Neuronal stem cell (in vitro differentiated cells): ENCODE measurements around the gene VEGFD.
"Not testable (repeated sequence)": the region's sequence is repeated elsewhere in the genome, so short reads cannot be mapped to it uniquely, and the experiment has no call there.

Experiments used
- DNase-seq: peaks from one replicate; pipeline ENCODE4 v3.0.0-alpha.2; 2013; ENCODE audit warnings: low spot score
- H2AFZ ChIP-seq: one replicate; pipeline ENCODE4 v1.6.1; 2013; ENCODE audit warnings: mild to moderate bottlenecking, low read length, inconsistent platforms
- H2AK5ac ChIP-seq: 2 replicates; pipeline ENCODE4 v1.6.1; 2013; ENCODE audit warnings: low read depth, mild to moderate bottlenecking, inconsistent platforms, low read length, moderate library complexity, mixed read lengths
- H2BK120ac ChIP-seq: 2 replicates; pipeline ENCODE4 v1.6.1; 2013; ENCODE audit warnings: low read depth, mild to moderate bottlenecking, inconsistent platforms, low read length, moderate library complexity, mixed read lengths
- H2BK12ac ChIP-seq: one replicate; pipeline ENCODE4 v1.6.1; 2013; ENCODE audit warnings: low read length, inconsistent platforms
- H2BK15ac ChIP-seq: 2 replicates; pipeline ENCODE4 v1.6.1; 2013; ENCODE audit warnings: mild to moderate bottlenecking, low read length, inconsistent platforms, mixed read lengths
- H2BK5ac ChIP-seq: one replicate; pipeline ENCODE4 v1.6.1; 2013; ENCODE audit warnings: inconsistent platforms, mild to moderate bottlenecking, low read length, moderate library complexity
- H3K14ac ChIP-seq: one replicate; pipeline ENCODE4 v1.6.1; 2013; ENCODE audit warnings: low read length, inconsistent platforms
- H3K18ac ChIP-seq: 2 replicates; pipeline ENCODE4 v1.6.1; 2013; ENCODE audit warnings: low read length, inconsistent platforms
- H3K23ac ChIP-seq: 2 replicates; pipeline ENCODE4 v1.6.1; 2013; ENCODE audit warnings: low read depth, mild to moderate bottlenecking, mixed read lengths, low read length, inconsistent platforms; ENCODE audit not compliant: poor library complexity
- H3K27ac ChIP-seq: replicated peaks from 3 replicates; pipeline ENCODE4 v1.5.1; 2013; ENCODE audit warnings: low read length, inconsistent platforms
- H3K27me3 ChIP-seq, 3 experiments: 2 replicates each; pipeline ENCODE4 v1.6.1; 2013; ENCODE audit warnings: low read length in 3 of 3, mild to moderate bottlenecking in 2 of 3, inconsistent platforms in 1 of 3, low read depth in 1 of 3, mixed read lengths in 1 of 3, moderate library complexity in 1 of 3; ENCODE audit not compliant: control insufficient read depth in 3 of 3, insufficient read depth in 3 of 3
- H3K36me3 ChIP-seq, 2 donors: replicated peaks in 1 of 2; 2 replicates each; pipeline ENCODE4 v1.6.1; 2013; ENCODE audit warnings: low read length in 2 of 2; ENCODE audit not compliant: control insufficient read depth in 2 of 2, insufficient read depth in 2 of 2
- H3K4ac ChIP-seq: 2 replicates; pipeline ENCODE4 v1.6.1; 2013; ENCODE audit warnings: inconsistent platforms, mild to moderate bottlenecking, low read length, moderate library complexity
- H3K4me1 ChIP-seq, 2 donors: 1 replicate in 1 of 2; 2 replicates in 1 of 2; pipeline ENCODE4 v1.6.1; 2013; ENCODE audit warnings: low read length in 2 of 2, low read depth in 1 of 2; ENCODE audit not compliant: control insufficient read depth in 2 of 2, insufficient read depth in 1 of 2
- H3K4me2 ChIP-seq: one replicate; pipeline ENCODE4 v1.6.1; 2013; ENCODE audit warnings: mild to moderate bottlenecking, low read length, inconsistent platforms; ENCODE audit not compliant: insufficient read depth, poor library complexity, severe bottlenecking
- H3K4me3 ChIP-seq, 2 donors: 2 replicates each; pipeline ENCODE4 v1.5.1; 2013; ENCODE audit warnings: low read length in 2 of 2, mild to moderate bottlenecking in 2 of 2, inconsistent platforms in 1 of 2, moderate library complexity in 1 of 2
- H3K79me1 ChIP-seq: one replicate; pipeline ENCODE4 v1.6.1; 2013; ENCODE audit warnings: low read depth, mild to moderate bottlenecking, inconsistent platforms, low read length, moderate library complexity
- H3K9ac ChIP-seq: one replicate; pipeline ENCODE4 v1.6.1; 2013; ENCODE audit warnings: mild to moderate bottlenecking, low read depth, low read length, inconsistent platforms; ENCODE audit not compliant: poor library complexity
- H3K9me3 ChIP-seq, 2 donors: replicated peaks in 1 of 2; 2 replicates each; pipeline versions ENCODE3 to v1.6.1; 2013; ENCODE audit warnings: low read length in 2 of 2, mild to moderate bottlenecking in 2 of 2, inconsistent platforms in 1 of 2, low read depth in 1 of 2, mixed read lengths in 1 of 2, moderate library complexity in 1 of 2; ENCODE audit not compliant: control insufficient read depth in 2 of 2, insufficient read depth in 1 of 2
- H4K8ac ChIP-seq: one replicate; pipeline ENCODE4 v1.6.1; 2013; ENCODE audit warnings: low read depth, mild to moderate bottlenecking, inconsistent platforms, low read length, moderate library complexity
- H4K91ac ChIP-seq: one replicate; pipeline ENCODE4 v1.6.1; 2013; ENCODE audit warnings: low read length, low read depth, mild to moderate bottlenecking, inconsistent platforms; ENCODE audit not compliant: poor library complexity
- WGBS, 2 donors: extraction: QIAGEN DNeasy Blood & Tissue Kit; methylation state at CpG; one replicate each; pipeline ENCODE4 v1.1.7; 2013; ENCODE audit warnings: missing lambda C conversion rate in 2 of 2, mixed read lengths in 1 of 2; ENCODE audit not compliant: insufficient read length in 2 of 2, insufficient replicate concordance in 1 of 2; ENCODE audit errors: extremely low coverage in 2 of 2; 5-methylcytosine and 5-hydroxymethylcytosine counted together

VEGFD gene

GRCh38 chrX:15305899-15306298 lies 78.3 kb downstream of the VEGFD start:
- not testable (repeated sequence) for H3K27ac ChIP-seq, DNase-seq, H3K4me2 ChIP-seq, H3K4me1 ChIP-seq, H3K9ac ChIP-seq, H3K14ac ChIP-seq, H2BK12ac ChIP-seq, H3K79me1 ChIP-seq, H3K4me3 ChIP-seq, H2AFZ ChIP-seq, H2AK5ac ChIP-seq, H3K9me3 ChIP-seq, H3K36me3 ChIP-seq, H2BK120ac ChIP-seq, H4K91ac ChIP-seq, H4K8ac ChIP-seq, H2BK5ac ChIP-seq, H3K4ac ChIP-seq, H3K23ac ChIP-seq, H3K18ac ChIP-seq, H2BK15ac ChIP-seq
- peaks cover 0 to 35% (median 0%) of the 10 kb centered on the region in 3 experiments for H3K27me3 ChIP-seq
- WGBS, 2 donors, result no CpG with 5 or more reads among the region's 3 CpGs

DNA sequence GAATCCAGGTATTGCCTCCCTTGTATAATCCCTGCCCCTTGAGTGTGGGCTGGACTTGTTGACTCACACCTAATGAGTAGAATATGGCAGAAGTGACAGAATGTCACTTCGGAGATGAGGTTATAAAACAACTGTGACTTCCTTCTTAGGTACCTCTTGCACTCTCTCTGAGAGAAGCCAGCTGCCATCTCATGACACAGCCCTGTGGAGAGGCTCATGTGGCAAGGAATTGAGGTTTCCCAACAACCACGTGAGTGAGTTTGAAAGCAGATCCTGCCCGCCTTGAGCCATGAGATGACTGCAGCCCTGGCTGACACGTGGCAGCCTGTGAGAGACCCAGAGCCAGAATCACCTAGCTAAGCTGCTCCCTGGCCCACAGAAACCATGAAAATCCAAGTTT lies 82.3 kb downstream of the VEGFD start:
- Histone ChIP-seq H3K18ac (no peak overlapping the region), H2AK5ac (no peak overlapping the region), H3K4me3 (no peak overlapping the region), H3K4ac (no peak overlapping the region), H2BK120ac (no peak overlapping the region), H2BK12ac (no peak overlapping the region), H4K8ac (no peak overlapping the region), H3K79me1 (no peaks in the 10 kb centered on the region), H4K91ac (no peak overlapping the region), H3K27ac (no peak overlapping the region), H3K36me3 (no peaks in the 10 kb centered on the region), H2AFZ (peak overlapping the region; percentile 5), H3K4me2 (no peak overlapping the region), H3K23ac (no peak overlapping the region), H3K9ac (no peak overlapping the region), H3K27me3 (peaks cover 0 to 29% (median 0%) of the 10 kb centered on the region in 3 experiments), H3K4me1 (no peaks in the 10 kb centered on the region), H3K14ac (no peak overlapping the region), H2BK5ac (no peak overlapping the region), H3K9me3 (no peaks in the 10 kb centered on the region), H2BK15ac (no peak overlapping the region)
- no peak for DNase-seq
- no CpG with 5 or more reads among the region's 4 CpGs for WGBS, 2 donors

- H3K14ac ChIP-seq, result no peak overlapping the region
- H2BK5ac ChIP-seq, result no peak overlapping the region
- no peak overlapping the region for H3K4me2 ChIP-seq
- H2BK120ac ChIP-seq, result no peak overlapping the region
- H3K4ac ChIP-seq, result no peak overlapping the region
- no peak overlapping the region for H3K4me3 ChIP-seq
- no peak overlapping the region for H2AK5ac ChIP-seq
- H3K9me3 ChIP-seq, result no peaks in the 10 kb centered on the region
- peak; percentile 0 for DNase-seq
- no peak overlapping the region for H2AFZ ChIP-seq
- no peak overlapping the region for H3K23ac ChIP-seq
- H3K18ac ChIP-seq, result no peak overlapping the region
- H3K9ac ChIP-seq, result no peak overlapping the region
- H3K36me3 ChIP-seq, result no peaks in the 10 kb centered on the region
- H3K4me1 ChIP-seq, result no peaks in the 10 kb centered on the region
- no CpG with 5 or more reads among the region's 4 CpGs for WGBS, 2 donors
- H3K79me1 ChIP-seq, result no peaks in the 10 kb centered on the region
- no peak overlapping the region for H2BK12ac ChIP-seq
- H4K91ac ChIP-seq, result no peak overlapping the region
- peaks cover 0 to 24% (median 0%) of the 10 kb centered on the region in 3 experiments for H3K27me3 ChIP-seq
- no peak overlapping the region for H3K27ac ChIP-seq
- no peak overlapping the region for H2BK15ac ChIP-seq
- H4K8ac ChIP-seq, result no peak overlapping the region
These were observed 84.0 kb downstream of the VEGFD start for GRCh38 chrX:15299941-15300851.

- H2BK5ac ChIP-seq, result no peak overlapping the region
- H4K8ac ChIP-seq, result no peak overlapping the region
- H3K27me3 ChIP-seq, result peaks cover 0 to 15% (median 0%) of the 10 kb centered on the region in 3 experiments
- no peak overlapping the region for H4K91ac ChIP-seq
- no peak overlapping the region for H3K23ac ChIP-seq
- DNase-seq, result no peak
- no peak overlapping the region for H3K9ac ChIP-seq
- no peak overlapping the region for H3K27ac ChIP-seq
- H2AK5ac ChIP-seq, result no peak overlapping the region
- H2BK120ac ChIP-seq, result no peak overlapping the region
- H2BK15ac ChIP-seq, result no peak overlapping the region
- H3K4me1 ChIP-seq, result no peaks in the 10 kb centered on the region
- H3K79me1 ChIP-seq, result no peaks in the 10 kb centered on the region
- WGBS, 2 donors, result no CpG with 5 or more reads among the region's 3 CpGs
- no peak overlapping the region for H3K14ac ChIP-seq
- no peaks in the 10 kb centered on the region for H3K9me3 ChIP-seq
- no peak overlapping the region for H3K4ac ChIP-seq
- no peak overlapping the region for H3K4me3 ChIP-seq
- H2AFZ ChIP-seq, result peak overlapping the region; percentile 42
- H3K36me3 ChIP-seq, result no peaks in the 10 kb centered on the region
- no peak overlapping the region for H3K4me2 ChIP-seq
- no peak overlapping the region for H2BK12ac ChIP-seq
- no peak overlapping the region for H3K18ac ChIP-seq
These were observed 85.4 kb downstream of the VEGFD start for GRCh38 chrX:15298780-15299179.
